ENCODE measurements around the gene CALCR.
"Not testable (repeated sequence)": the region's sequence is repeated elsewhere in the genome, so short reads cannot be mapped to it uniquely, and the experiment has no call there.

CALCR gene

DNA sequence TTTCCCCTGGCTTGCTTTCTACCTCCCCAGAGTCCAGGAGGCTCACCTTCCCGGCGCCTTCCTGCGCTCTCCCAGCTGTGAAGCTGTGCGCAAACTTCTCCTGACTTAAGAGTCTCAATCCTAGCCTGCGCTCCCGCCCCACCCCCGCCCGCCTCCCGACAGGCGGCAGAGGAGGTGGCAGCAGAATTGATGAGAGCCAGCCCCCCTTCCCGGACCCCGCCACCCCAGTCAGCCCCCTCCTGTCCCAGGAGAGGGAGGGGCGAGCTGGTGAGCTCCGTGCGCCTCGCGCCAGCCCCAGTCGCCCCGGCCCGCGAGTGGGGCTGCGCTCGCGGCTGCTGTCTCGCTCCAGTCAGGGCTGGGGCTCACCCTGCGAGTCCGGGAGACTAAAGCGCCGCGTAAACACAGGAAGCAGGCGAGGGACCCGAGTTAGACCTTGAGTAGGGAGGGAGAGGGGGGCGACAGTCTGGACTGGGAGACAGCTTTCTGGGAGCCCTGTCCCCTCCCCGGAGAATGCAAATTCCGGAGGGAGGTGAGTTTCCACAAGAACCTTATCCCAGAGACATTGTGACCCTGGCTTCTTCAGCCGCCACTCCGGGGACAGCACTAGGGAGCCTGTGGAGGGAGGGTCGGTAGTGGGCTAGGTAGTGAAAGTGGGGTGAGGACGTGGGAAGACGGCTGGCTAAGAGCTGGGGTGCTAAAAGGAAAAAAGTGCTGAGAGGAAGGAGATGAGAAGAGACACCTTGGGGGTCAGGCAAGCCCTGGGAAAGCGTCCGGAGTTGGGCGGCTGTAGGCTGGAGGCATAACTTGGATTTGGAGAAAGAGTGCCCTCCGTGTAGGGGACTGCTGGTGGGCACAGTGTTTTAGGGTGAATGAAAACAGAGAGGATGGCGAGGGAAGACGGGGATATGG, at the start of gene CALCR:
Gene CALCR, minus strand, starts transcription at position 79 of the 909 bp plus-strand sequence. CDS start 87,743 bp downstream, outside the sequence.
- no peak for DNase-seq (ENCODE audit: low read depth in 2 of 2)

DNA sequence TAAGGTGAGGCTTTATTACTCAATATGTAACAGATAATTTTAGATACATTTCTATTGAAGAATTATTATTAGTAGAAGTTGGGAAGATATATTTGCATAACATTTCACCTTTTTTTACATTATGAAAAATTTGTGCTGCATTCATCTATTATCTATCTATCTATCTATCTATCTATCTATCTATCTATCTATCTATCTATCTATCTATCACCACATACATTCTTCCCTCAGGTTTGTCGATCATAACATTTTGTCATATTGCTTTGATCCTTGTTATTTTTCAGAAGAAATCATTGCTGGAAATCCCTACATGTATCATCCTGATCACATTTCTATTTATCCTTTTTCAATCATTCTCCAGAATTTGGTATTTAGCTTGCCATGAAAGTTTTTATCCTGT, 49.3 kb upstream of the CALCR start:
- DNase-seq (ENCODE audit: low read depth in 2 of 2): no peak

DNA sequence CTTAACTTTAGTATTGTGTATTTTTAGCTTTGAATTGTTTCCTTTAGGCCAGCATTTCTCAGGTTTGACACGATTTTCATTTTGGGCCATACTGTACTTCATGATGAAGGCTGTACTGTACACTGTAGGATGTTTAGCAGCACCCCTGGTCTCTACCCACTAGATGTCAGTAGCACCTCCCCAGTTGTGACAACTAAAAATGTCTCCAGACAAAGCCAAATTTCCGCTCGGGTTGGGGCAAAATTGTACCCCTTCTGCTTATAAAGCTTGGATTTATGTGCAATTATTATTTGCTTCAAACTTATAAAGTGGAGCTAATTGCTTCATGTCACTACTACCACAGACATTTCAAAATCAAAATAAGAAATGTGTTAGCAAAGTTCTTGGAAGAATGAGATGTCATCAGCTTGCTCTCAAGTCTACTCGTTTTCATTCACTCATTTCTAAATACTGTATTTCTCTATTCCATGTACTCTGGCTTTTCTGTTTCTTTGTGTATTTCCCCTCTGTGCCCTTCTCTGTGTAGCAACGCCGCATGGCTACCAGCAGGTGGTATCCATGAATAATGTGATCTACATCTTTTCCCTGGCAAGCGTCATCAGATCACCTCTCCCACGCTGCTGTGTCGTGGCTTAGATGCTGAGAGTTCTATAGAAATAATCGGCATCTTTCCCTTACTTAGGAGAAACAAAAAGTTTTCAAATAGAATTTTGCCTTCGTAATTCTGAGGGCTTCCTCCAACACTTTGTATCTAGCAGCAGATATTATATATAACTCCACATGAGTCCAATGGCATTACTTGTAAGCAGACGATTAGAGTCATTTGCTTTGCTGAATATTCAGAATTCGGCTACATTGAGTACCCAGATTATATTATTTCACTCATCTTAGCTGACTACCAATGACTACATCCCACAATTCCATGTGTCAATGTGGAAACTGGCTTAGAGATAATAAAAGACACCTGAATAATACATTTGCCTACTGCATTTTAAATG, 47.8 kb upstream of the CALCR start:
- DNase-seq (ENCODE audit: low read depth in 2 of 2): no peak

DNA sequence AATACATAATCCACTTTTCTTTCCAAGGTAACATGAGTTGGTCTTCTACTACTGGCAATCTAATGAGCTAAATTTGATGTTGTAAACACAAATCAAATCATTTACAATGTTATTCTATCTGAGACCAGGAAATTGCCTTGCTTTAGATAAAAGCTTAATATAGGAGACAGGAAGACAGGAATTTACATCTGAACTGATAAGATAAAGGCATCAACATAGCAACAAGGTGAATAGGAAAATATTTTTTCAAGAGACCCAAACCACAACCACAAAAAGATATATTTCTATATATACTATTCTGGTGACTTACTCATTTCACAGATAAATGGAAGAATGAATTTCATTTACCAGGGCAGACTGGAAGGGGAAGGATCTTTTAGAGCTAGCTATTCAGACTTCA, 46.3 kb upstream of the CALCR start:
- no peak for DNase-seq (ENCODE audit: low read depth in 2 of 2)

DNA sequence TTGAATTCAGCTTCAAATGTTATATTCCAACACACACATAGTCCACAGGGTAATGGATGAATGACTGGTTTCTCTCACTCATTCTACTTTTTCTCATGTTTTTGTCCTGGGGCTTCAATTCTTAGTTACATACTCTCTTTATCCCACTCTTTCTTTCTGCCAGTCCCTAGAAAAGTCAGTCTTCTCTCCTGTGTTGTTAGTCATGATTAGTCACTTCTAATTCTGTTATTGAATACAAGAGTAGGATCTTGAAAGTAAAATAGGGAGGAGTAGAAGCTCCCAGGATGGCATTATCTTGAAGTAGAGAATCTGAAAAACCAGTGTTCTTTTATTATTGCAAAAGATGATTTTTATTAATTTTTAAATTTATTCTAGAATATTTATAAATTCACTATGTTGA, 45.5 kb upstream of the CALCR start:
- DNase-seq (ENCODE audit: low read depth in 2 of 2): no peak

DNA sequence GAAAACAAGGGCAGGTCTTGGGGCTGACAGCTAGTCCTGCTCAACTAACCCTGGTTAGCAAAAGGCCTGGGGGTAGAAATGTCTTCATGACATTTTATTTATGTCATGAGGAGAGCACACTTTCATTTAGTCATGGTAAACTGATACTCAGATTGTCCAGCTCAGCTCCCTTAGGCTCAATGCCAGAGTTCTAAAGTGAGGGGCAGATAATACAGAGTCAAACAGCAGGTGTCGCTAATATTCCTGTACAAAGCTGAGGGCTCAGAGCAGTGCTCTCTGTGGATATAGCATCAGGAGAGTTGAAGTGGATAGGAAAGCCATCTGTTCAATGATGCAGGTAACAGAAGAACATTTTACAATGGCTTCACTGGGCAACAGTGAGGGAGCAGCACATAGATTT, 26.8 kb upstream of the CALCR start:
- no peak for DNase-seq (ENCODE audit: low read depth in 2 of 2)

DNA sequence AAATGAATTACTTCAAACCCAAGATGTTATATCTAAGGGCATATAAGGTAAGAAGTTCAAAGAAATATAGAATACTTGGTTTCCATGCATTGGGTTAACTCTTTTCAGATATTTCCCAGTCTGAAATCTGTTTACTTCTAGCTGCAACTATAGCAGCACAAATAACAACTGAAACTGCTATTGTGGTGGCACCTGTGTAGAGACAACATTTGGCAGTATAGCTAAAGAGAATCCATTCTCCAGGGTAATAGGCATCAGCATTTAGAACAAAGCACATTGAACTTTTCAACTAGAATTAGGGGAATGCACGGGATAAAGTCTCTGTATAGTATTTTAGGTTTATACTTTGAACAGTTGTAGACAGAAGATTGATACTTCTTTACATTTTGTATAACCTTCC, 19.7 kb upstream of the CALCR start:
- DNase-seq (ENCODE audit: low read depth in 2 of 2): no peak

DNA sequence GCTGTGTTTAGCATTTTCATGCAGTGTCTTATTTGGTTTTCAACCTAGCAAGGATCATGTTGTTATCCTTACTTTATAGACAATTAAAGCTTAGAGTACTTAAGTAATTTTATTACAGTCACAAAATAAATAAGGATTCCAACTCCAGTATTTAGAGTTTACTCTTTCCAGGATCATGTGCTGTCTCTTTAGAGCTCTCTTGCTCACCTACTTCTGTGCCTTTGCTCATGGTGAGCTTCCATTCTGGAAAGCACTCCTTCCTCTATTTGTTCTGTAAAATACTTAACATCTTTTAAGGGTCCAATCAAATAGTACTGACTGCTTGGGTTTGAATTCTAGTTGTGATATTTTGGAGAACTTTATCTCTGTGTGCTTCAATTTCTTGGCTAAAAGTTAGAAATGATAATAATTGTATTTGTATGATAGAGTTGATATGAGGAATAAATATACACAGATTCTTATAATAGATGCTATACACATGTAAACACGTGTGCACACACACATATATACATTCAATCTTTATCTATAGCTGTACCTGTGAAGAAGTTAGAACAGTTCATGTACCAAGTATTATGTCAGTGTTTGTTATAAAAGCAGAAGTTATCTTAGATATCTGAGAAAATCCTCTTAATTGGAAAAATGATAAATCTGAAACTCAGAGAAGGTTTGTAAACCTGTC, 18.2 kb upstream of the CALCR start:
- no peak for DNase-seq (ENCODE audit: low read depth in 2 of 2)

DNA sequence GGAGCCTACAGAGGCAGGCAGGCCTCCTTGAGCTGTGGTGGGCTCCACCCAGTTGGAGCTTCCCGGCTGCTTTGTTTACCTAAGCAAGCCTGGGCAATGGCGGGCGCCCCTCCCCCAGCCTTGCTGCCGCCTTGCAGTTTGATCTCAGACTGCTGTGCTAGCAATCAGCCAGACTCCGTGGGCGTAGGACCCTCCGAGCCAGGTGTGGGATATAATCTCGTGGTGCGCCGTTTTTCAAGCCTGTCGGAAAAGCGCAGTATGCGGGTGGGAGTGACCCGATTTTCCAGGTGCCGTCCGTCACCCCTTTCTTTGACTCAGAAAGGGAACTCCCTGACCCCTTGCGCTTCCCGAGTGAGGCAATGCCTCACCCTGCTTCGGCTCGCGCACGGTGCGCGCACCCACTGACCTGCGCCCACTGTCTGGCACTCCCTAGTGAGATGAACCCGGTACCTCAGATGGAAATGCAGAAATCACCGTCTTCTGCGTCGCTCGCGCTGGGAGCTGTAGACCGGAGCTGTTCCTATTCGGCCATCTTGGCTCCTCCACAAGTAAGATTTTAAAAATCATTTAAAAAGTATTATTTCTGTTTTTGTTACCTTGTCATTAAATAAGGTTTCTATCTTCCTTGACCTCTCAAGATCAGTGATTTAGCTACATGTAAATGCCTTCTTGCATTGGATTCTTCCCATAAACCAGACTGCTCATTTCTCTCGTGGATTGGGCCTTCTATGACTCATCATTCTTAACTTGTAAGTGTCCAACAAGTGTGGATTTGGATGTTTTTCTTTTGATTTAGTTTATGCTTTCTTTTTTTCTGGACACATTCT, 16.9 kb upstream of the CALCR start:
- not testable (repeated sequence) for DNase-seq (ENCODE audit: low read depth in 2 of 2)

DNA sequence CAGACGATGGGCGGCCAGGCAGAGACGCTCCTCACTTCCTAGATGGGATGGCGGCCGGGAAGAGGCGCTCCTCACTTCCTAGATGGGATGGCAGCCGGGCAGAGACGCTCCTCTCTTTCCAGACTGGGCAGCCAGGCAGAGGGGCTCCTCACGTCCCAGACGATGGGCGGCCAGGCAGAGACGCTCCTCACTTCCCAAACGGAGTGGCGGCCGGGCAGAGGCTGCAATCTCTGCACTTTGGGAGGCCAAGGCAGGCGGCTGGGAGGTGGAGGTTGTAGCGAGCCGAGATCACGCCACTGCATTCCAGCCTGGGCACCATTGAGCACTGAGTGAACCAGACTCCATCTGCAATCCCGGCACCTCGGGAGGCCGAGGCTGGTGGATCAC, 11.9 kb upstream of the CALCR start:
- not testable (repeated sequence) for DNase-seq (ENCODE audit: low read depth in 2 of 2)

DNA sequence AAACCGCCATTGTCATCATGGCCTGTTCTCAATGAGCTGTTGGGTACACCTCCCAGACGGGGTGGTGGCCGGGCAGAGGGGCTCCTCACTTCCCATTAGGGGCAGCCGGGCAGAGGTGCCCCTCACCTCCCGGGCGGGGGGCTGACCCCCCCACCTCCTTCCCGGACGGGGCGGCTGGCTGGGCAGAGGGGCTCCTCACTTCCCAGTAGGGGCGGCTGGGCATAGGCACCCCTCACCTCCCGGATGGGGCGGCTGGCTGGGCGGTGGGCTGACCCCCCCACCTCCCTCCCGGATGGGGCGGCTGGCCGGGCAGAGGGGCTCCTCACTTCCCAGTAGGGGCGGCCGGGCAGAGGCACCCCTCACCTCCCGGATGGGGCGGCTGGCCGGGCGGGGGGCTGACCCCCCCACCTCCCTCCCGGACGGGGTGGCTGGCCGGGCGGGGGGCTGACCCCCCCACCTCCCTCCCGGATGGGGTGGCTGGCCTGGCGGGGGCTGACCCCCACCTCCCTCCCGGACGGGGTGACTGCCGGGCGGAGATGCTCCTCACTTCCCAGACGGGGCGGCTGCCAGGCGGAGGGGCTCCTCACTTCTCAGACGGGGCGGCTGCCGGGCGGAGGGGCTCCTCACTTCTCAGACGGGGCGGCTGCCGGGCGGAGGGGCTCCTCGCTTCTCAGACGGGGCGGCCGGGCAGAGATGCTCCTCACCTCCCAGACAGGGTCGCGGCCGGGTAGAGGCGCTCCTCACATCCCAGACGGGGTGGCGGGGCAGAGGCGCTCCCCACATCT, 11.4 kb upstream of the CALCR start:
- DNase-seq (ENCODE audit: low read depth in 2 of 2): not testable (repeated sequence)

DNA sequence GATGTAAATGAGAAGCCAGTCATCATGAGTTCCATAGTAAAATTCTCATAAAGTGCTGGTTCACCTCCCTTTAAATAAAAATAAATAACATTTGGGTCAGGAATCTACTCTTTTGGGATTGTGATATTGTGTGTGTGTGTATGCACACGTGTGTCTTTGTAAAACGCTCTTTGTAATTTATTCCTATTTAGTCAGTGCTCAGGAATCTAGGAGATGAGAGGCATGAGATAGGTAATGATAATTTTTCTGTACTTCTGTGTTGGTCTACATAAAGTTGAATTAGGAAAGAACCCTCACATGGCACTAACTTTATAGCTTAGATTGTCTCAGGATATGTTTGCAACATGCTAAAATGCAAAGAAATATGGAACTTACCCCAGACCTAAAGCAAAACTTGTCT, 4.9 kb upstream of the CALCR start:
- no peak for DNase-seq (ENCODE audit: low read depth in 2 of 2)

DNA sequence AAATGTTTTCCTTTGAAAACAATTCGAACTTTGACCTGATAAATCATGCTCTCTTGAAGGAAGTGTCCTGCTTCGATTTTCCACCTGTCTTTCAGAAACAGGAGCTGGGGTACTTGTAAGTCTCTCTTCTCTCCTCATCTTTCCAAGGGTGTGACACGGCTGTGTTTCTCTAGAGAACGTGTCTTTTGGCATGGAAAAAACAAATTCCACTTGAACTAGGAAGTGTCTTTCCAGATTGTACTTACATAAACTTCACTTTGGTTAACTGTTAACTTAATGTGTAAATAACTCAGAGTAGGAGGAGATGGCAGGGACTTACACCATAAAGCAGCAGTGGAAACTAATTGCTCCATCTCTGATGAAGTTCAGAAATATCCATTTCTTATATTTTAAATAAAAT, 4.2 kb upstream of the CALCR start:
- DNase-seq (ENCODE audit: low read depth in 2 of 2): no peak

DNA sequence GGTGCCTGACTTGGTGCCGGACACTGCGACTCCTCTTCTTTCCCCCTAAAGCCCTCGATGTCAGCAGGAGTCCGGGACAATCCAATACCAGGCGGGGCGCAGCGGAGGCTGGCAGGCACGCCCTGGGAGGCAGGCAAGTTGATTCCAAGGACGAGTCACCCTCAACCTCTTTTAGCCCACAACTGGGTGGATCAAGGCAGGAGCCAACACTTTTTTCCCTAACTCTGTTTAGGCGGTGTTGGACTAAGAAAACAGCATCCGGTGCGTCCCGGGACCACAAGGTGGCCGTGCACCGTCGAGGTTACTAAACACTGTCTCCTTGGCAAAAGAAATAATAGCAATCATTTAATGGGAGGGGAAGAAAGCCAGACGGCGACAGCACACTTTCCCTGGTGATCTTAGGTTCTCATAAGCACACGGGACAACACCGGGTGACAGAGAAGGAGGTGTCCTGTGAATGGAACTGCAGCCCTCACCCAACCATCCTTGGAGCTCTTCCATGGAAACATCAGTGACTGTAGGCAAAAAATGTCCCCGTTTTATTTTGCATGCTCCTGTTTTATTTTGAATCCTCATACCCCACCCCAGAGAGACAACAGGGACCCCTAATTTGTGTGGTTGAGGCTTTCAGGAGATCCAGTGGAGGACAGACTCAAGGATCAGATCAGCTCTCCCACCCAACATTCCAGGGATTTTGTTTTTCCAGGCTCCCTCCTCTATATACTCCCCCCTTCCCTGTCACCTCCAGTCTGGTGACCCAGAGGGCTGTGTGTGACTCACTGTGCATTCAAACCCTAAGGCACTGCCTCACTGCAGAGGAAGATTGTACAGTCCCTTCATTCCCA, 1.3 kb upstream of the CALCR start:
- DNase-seq (ENCODE audit: low read depth in 2 of 2): no peak

DNA sequence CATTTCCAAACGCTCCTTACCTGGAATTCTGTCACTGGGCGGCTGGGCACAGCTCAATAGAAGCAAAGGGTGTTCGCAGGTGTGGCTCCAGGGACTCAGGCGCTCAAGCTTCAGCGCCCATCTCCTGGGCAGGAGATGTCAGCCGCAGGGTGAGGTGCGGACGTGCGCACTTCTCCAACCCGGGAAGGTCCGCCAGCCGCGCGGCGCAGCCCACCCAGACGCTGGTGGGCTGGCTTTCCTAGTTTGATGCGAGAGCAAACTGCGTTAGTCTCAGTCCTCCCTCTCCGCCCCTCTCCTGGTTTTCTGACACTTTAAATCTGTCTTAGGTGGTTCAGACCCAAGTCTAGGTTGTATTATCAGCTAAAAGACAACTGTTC, 267 bp downstream of the CALCR start:
- DNase-seq (ENCODE audit: low read depth in 2 of 2): no peak

DNA sequence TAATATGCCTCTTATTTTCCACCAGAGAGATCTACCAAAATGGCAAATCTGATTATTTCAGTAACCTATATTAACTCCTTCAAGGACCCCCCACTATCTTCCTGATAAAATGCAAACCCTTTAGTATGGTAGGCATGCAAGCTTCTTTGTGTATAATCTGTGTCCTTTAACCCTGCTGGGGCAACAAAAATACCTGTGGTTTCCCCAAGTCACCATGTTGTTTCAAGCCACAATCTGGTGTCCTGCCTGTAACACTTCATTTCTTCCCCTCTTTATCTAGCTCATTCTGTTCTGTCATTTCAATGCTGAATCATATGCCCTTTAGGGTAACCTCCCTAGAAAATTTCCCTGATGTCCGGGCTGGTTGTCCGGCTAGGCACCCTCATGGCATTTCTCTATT, 5.3 kb downstream of the CALCR start:
- no peak for DNase-seq (ENCODE audit: low read depth in 2 of 2)

DNA sequence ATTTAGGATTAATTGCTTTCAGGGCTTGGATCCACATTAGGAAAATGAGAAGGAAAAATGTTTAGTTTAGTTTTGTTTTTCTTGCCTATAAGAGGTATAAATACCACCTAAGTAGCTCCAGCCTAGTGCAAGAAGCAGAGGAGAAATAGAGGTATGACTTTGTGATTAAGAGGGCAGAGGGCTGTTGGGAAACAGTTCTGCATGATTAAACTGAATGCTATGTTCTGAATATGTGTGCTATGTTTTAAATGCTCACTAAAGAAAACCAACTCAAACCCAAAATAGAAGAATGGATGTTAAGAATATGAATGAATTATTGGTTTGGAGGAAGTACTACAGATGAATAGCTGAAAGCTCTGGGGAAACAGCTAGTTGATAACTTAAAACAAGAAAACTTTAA, 7.6 kb downstream of the CALCR start:
- no peak for DNase-seq (ENCODE audit: low read depth in 2 of 2)

DNA sequence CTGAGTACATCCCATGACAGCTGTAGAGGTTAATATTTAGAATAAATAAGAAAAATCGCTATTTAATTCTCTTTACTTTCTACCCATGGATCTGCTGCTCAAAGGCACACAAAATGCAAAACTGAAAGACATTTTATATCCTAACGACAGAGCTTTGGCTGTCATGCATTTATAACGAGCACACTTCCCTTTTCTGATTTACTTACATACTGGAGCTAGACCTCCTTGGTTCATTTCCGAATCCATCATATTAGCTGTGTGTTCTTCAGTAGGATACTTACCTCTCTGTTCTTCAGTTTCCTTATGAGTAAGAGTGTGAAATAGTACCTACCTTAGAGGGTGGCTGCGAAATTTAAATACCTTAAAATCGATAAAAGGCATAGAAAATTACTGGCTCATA, 10.9 kb downstream of the CALCR start:
- DNase-seq (ENCODE audit: low read depth in 2 of 2): no peak

DNA sequence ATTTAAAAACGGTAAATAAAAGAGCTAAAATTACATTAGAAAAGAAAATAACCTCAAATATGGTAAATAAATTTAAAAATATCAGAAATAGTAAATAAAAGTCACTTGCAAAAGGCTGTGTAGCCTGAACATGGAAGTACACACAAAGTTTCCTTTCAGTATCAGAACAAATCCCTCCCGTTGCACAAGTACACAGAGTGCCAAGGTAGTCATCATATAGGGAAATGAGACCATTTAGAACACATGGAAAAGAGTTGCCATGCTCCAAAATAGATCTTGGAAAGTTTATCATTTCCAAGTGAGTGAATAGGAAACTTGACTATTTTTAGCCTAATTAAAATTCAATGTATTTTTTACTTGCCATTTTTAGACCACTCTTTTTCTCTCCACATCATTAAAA, 11.6 kb downstream of the CALCR start:
- no peak for DNase-seq (ENCODE audit: low read depth in 2 of 2)
